GM10266 (cell line): ENCODE measurements around the gene FOXN1.

Experiments used
- DNase-seq: peaks from one replicate; pipeline ENCODE4 v3.0.0; 2012; ENCODE audit errors: extremely low spot score
- CTCF ChIP-seq: IDR thresholded peaks from 2 replicates; pipeline ENCODE4 v1.5.1; 2012; ENCODE audit warnings: mild to moderate bottlenecking, low read depth; ENCODE audit not compliant: control insufficient read depth, insufficient read depth; ENCODE audit errors: missing control alignments

Gene FOXN1

DNA sequence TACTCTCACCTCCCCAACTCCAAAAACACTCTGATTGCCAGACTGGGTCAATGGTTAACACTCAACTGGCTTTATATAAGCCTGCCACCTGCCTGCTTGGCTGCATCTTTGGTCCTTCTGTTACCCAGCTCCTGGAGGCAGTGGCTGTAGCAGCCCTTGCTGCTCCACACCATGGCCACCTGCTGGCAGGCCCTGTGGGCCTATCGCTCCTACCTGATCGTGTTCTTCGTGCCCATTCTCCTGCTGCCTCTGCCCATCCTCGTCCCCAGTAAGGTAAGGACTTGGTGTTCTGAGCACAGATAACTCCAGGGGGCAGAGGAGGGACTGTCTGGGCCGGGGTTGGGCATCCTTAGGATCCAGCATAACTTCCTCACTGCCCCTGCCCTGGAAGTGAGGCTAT lies 32.6 kb upstream of the FOXN1 start, which contains the start of gene SLC13A2:
Gene SLC13A2 (plus strand): TSS at position 103 of the 400 bp plus-strand sequence. CDS start 69 bp downstream, at position 172.
- no peak for TF ChIP-seq CTCF
- no peak for DNase-seq

DNA sequence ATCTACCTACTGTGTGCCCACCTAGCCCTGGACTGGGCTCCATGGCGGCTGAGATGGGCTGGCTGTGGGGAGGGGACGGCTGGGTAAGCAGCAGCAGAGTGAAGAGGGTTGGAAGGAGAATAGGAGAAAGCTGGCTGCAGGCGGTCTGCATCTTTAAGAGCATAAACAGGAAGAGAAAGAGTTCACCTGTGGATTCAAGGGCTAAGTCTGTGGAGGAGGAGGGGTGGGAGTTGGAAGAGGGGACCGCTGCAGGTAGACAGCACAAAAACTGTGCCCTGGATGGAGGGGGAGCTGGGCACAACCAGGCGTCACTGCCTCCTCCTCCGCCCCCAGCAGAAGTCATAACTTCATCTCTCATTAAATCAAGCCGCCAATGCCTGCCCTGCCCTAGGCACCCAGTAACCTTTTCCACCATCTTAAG lies 32.0 kb upstream of the FOXN1 start:
- no peak for TF ChIP-seq CTCF
- DNase-seq: no peak

DNA sequence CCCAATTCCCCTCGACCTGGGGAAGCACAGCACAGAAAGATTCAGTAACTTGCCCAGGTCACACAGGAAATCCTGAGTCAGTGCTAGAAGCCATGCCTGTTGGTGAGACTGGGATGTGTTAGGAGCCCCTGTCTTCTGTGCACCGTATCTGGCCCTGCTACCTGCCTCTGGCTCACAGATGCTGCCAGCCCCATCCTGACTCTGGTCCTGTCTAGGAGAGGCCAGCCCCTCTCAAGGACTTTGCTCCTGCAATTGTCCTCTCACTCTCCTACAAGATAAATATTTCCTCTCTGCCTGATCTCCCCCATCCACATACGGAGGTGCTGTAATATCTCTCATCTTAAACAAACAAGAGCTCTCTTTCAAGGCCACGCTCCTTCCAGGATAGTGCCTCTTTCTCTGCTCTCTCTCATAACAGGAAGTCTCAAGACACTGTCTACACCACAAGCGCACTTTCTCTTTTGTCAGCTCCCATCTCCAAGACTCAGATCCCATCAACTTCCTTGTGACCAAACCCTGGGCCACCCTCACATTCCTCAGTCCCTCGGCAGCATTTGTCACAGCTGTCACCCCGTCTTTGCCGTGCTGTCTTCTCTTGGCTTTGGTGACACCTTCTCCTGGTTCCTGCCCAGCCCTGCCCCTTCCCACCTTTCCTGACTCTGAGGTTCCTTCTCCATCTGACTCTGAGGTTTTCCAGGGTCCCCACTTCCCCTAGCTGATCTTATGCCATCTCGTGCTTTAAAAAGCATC lies 30.8 kb upstream of the FOXN1 start:
- DNase-seq: no peak
- no peak for TF ChIP-seq CTCF

DNA sequence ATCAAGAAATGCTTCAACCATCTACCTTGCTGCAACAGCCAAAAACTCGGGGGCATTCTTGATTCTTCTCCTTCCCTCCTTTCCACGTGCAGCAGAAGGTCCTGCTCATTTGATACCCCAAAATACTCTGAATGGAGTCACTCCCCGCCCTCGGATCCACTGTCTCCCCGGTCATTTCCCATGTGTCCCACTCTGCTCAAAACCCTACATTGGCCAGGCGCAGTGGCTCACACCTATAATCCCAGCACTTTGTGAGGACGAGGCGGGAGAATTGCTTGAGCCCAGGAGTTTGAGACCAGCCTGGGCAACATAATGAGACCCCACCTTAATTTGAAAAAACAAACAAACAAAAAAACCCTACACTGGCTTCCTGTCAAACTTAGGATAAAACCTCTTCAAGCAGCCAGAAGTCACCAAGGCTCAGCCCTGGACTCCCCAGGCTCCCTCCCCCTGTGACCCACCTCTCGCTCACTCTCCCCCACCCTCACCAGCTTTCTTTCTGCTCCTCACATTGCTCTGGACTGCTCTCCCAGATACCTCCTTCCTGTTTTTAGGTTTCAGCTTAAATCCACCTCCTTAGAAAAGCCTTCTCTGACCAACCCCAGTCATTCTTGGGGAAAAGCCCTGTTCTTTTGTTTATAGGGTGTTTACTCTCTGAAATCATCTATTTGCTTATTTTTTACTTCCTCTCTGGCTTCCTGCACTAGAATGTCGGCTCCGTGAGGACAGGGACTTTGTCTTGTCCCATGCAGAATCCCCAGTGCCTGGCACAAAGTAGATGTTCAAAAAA lies 29.9 kb upstream of the FOXN1 start:
- DNase-seq: no peak
- no peak for TF ChIP-seq CTCF

GRCh38 chr17:28477928-28478327 lies 28.2 kb upstream of the FOXN1 start:
- TF ChIP-seq CTCF: no peak
- DNase-seq: no peak

GRCh38 chr17:28478712-28479615 lies 27.2 kb upstream of the FOXN1 start:
- no peak for TF ChIP-seq CTCF
- no peak for DNase-seq
